HuH-7 (cell line): Measurements from ENCODE around the gene FRAS1.
"Not testable (repeated sequence)": the region's sequence is repeated elsewhere in the genome, so short reads cannot be mapped to it uniquely, and the experiment has no call there.

Source experiments
- DNase-seq: peaks from one replicate; pipeline ENCODE4 v3.0.0; 2011; ENCODE audit warnings: low spot score

The FRAS1 gene

DNA sequence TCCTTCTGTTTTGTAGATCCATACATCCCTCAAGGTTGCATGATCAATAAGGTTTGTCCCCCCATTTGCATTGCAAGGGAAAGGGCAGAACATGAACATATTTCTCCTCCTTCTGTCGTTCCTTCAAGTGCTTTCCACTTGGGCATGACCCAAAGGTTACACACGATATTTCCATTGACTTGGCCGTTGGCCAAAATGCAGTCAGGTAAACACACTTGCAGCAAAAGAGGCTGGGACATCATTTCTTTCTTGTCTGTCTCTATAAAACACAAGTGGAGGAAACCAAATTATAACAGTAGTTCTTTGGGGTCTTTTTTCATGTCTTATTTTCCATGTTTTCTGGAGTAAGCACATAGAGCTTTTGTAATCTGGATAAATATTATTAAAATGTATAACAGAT is 156.1 kb downstream of the FRAS1 start:
- DNase-seq: no peak

DNA sequence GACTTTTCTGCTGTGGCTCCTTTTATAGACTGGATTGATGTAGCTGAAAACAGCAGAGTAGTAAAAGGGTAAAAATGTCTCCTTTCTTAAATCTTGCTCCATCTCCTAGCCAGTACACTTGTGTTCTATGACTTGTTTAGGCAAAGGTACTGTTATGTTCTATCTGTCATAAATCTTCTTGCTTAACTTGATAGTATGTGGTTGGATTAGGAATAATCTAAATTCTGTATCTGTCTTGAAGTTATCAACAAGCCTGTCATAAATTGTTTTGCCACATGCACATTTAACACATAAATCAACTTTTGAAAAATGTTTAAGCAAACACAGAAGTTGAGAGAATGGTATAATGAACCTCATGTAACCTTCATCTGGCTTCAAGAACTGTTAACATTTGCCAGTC is 157.0 kb downstream of the FRAS1 start:
- no peak for DNase-seq

GRCh38 chr4:78217557-78217956 is 160.4 kb downstream of the FRAS1 start:
- DNase-seq: no peak

DNA sequence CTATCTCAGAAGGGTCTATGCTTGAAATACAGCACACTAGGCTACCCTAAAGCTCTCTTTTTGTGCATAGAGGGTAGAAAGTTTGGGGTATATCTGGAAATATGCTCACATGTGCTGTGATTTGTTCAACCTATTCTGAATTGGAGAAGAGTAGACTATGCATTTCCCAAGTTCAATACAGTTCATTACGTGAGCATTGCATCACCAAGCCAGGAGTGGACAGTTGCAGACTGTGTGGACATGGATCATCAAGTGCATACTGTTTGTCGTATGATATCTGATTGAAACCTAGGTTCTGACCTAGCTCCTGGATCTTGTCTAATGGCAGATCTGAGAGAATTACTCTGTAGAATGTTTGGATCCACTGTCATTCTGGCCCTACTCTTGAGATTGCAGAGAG is 161.1 kb downstream of the FRAS1 start:
- DNase-seq: no peak

- no peak for DNase-seq
Observed at GRCh38 chr4:78219825-78220224, 162.7 kb downstream of the FRAS1 start.

GRCh38 chr4:78220283-78220682 is 163.2 kb downstream of the FRAS1 start:
- no peak for DNase-seq

DNA sequence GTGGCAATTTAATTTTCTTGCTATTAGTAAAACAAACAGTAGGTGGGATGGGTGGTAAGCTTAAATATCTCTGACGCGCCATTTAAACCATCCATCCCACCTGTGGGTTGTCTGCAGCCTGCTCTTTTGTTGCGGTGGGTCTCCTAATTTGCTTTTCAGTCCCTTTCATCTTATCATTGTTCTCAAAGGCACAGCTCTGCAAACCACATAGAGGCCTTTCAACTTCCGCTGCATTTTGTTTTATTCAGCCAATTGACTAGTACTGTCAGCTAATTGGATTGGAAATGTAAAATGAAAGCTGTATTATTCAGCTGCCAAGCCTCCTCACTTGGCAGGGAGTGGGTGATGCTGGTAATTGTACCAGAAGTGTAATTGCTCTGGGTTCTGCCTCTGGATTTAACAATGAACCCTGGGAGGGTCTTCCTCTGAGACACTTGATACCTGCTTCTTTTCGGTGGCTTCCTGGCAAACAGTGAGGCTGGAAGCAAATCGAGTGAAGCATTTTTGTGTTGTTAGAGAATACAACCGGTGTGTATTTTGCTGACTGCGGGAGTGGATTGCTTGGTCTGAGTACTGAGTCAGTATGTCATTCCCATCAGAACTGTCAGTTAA is 165.6 kb downstream of the FRAS1 start:
- no peak for DNase-seq

- no peak for DNase-seq
Observed at GRCh38 chr4:78225236-78225635, 168.1 kb downstream of the FRAS1 start.

DNA sequence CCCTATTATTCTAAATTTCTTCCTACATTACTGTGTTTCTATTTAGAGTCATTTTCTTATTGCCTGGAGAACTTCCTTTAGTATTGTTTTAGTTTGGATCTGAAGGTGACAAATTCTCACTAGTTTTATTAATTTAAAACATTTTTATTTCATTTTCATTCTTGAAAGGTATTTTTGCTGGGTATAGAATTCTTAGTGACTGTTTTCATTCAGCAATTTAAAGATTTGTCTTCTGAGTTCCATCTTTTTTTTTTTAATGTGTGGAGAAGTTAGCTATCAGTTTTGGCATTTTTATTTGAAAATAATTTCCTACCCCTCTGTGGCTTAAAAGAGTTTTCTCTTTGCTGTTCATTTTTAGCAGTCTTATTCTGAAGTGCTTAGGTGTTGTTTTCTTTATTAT is 169.2 kb downstream of the FRAS1 start:
- DNase-seq: no peak

GRCh38 chr4:78227411-78228057 is 170.4 kb downstream of the FRAS1 start:
- DNase-seq: no peak

DNA sequence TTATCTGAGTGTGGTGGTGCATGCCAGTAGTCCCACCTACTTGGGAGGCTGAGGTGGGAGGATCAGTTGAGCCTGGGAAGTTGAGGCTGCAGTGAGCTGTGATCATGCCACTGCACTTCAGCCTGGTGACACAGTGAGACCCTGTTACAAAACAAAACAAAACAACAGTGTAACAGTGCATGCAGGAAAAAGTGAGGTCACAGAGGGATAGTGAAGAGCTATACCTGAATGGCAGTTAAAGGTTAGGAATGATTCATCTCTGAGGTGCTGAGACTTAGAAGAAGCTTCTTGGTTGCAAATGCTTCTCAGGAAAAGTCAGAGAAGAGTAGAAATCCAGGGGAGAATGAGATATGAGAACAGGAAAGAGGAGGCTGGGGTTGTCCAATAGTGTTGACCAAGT is 178.7 kb downstream of the FRAS1 start:
- no peak for DNase-seq

GRCh38 chr4:78237360-78237759 is 180.2 kb downstream of the FRAS1 start:
- no peak for DNase-seq

GRCh38 chr4:78242071-78242470 is 184.9 kb downstream of the FRAS1 start:
- no peak for DNase-seq

DNA sequence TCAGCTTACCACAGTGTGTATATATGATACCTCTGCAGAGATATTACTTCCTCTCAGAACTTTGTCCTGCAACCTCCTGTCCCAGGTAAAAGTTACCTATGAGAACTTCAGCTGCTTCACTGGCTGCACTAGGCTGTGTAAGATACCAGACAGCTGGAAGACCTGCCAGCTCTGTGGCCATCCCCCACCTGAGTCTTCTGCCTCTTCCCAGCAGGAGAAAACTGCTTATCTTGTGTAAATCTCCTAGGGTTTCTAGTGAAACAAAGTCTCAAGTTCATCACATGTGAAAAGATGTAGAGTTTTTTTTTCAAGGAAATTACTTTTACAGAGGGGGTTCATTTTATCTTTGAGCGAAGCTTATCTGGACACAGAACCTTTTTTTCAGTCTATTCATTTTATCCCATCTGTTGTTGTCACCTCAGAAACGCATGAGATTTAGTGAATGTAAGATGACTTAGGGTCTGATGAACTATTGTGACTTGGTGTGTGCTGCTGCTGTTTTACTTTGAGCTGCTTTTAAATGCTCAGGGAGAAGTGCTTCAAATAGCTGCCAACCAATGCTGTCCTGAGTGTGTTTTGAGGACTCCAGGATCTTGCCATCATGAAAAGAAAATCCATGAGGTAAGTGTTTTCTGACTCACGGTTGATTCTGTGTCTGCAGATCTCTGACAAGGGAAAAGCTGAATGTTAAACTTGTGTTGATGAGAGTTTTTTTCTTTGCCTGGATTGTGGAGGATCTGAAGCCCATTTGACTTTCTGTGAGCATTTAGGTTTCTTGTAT is 187.8 kb downstream of the FRAS1 start:
- DNase-seq: no peak

- no peak for DNase-seq
Observed at GRCh38 chr4:78247536-78248285, 190.6 kb downstream of the FRAS1 start.

- no peak for DNase-seq
Observed at GRCh38 chr4:78250500-78250899, 193.4 kb downstream of the FRAS1 start.

DNA sequence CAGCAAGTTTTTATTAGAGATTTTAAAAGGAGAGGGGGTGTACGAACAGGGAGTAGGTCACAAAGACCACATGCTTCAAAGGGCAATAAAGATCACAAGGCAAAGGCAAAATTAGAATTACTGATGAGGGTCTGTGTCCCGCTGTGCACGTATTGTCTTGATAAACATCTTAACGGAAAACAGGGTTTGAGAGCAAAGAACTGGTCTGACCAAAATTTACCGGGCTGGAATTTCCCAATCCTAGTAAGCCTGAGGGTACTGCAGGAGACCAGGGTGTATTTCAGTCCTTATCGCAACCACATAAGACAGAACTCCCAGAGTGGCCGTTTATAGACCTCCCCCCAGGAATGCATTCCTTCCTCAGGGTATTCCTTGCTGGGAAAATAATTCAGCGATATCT is 195.7 kb downstream of the FRAS1 start:
- not testable (repeated sequence) for DNase-seq

DNA sequence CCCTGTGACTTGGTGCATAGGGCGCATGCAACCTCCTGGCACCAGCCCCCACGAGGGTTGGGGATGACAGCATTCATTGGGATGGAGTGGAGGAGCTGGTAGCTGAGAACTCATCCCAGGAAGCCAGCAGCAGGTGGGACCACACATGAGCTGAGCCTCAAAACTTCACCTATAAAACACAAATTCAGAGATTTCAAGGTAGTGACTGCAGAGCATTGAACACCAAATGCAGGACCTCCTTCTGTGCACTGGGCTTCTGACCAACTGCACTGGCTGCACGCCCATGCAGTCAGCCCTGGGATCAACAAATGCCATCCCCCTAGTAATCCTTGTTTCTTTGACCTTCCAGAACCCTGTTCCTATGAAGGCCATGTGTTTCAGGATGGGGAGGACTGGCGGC is 197.8 kb downstream of the FRAS1 start:
- DNase-seq: no peak

DNA sequence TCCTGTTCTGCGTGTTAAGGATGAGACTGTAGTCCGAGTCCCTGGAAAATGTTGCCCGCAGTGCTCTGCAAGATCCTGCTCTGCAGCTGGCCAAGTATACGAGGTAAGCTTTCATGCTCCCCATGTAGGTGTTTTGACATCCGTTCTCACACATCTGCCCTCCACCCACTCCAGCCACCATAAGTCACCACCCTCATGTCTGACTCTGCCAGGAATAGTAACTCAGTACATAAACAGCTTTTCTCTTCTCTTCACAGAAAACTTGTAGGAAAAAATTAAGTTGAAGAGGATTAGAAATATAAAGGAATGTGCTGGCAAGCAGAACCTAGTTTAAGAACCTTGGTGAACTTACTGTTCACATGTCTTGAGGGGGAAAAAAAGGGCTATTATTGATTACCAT is 207.9 kb downstream of the FRAS1 start:
- no peak for DNase-seq

DNA sequence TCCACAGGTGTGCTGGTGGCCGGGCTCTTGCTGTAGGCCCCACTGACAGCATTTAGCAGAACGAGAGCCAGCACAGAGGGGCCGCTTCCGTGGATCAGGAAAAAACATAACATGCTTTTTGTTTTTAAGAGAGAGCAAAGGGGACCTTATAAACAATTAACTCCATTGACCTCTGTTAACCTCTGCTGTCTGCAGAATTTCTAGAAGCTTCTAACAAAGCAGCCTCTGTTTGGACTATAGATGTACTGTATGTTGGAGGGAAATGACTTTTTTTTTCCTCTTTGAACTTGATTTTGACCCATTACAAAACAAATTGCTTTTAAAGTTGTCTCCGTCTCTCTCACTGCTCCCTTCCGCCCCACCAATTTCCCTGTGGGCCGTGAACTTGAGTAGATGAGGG is 210.7 kb downstream of the FRAS1 start:
- no peak for DNase-seq

DNA sequence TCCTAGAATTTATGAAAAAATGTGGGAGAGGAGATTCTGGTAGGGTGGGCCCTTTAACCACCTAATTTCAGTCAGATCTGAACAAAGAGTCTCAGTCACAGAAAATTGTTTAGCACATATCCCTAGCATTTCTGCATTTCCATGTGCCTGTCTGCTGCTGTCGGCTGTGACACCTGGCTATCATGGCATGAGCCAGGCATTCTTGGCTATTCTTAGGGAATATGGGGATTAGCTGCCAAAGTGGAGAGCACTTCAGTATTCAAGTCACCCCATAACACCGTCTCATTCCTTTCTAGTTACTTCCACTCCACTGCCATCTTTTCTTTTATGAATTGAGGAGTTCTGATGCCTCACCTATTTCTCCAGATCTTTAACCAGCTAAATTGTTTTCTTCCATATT is 211.5 kb downstream of the FRAS1 start:
- DNase-seq: no peak

DNA sequence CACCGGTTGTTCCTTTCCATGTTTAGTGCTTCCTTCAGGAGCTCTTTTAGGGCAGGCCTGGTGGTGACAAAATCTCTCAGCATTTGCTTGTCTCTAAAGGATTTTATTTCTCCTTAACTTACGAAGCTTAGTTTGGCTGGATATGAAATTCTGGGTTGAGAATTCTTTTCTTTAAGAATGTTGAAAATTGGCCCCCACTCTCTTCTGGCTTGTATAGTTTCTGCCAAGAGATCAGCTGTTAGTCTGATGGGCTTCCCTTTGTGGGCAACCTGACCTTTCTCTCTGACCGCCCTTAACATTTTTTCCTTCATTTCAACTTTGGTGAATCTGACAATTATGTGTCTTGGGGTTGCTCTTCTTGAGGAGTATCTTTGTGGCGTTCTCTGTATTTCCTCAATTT is 218.3 kb downstream of the FRAS1 start:
- not testable (repeated sequence) for DNase-seq

GRCh38 chr4:78286281-78286680 is 229.2 kb downstream of the FRAS1 start:
- DNase-seq: no peak
